SU-DHL-6 (cell line): ENCODE results near the gene LRRC4B.

Experiments
- CTCF ChIP-seq: fragments of 200-600 bp; sonication (generic); IDR thresholded peaks from one replicate; pipeline ENCODE4 v1.5.1; 2017; ENCODE audit warnings: antibody characterized with exemption, mild to moderate bottlenecking, low read length, moderate library complexity; ENCODE audit not compliant: insufficient read depth, poor library complexity, severe bottlenecking
- EZH2phosphoT487 ChIP-seq: fragments of 200-600 bp; sonication (generic), shearing (Covaris generic); conservative IDR thresholded peaks from 2 replicates; pipeline ENCODE4 v1.6.1; 2018; ENCODE audit warnings: mild to moderate bottlenecking, antibody characterized with exemption, low read length, moderate library complexity, mixed read lengths

DNA sequence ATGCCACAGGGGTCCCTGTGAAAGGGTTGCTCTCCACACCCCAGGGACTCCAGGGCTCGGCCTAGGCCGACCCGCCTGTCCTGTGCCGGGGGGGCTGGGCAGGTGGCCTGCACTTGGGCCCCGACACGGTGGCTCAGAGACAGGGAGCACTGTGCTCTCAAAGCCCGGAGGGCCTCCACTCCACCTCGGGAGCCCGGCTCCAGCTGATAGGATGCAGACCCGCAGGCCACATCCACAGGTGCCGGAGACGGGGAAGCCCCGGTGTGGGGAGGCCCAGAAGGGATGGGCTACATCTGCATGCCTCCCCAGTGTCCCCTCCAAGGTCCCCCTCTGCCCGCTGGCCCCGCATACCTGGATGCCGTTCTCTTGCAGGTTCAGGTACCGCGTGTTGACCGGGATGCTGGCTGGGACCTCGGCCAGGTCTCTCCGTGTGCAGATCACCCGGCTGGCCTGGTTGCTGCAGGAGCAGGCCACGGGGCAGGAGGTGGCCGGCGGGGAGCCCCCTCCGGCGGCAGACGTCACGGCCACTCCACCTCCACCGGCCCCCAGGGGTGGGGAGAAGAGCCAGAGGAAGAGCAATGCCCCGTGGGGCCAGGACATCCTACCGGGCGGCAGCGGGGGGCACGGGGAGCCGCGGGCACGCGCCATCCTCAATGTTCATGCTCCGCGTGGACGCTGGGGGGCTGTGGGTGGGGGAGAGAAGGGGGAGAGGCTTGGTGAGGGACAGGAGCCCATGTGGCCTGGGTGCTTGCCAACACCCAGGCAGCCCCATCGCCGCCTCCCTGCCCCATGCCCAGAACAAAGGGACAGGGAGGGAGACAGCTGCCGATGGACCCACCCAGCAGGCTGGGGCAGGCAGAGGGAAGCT lies 19.8 kb downstream of the LRRC4B start:
- TF ChIP-seq EZH2phosphoT487 (no peak), CTCF (no peak)
